GM12878 (cell line): ENCODE results near the gene NUDT14. TPM values are rescaled to one million over a fixed set of nuclear protein-coding genes. Genes with fewer than 3 reads are reported as not detected.

ENCODE experiments used
- ATAC-seq: fragments of 200-7000 bp; cut with Tn5 transposase; 3 replicates; pipeline ENCODE4 v1.9.1; 2020; ENCODE audit warnings: mild to moderate bottlenecking, moderate library complexity
- BruUV-seq: library from RNA; stranded (reverse); fragments of 400-500 nt; replicated peaks from 2 replicates; lab custom pipeline; 2021; lab: Mats Ljungman, UMichigan
- CTCF ChIA-PET: fragments of 300-600 bp; sonication (Branson Sonifier 250); formaldehyde crosslinking; extraction: SDS; loops from one replicate; lab custom pipeline; 2021; ENCODE audit warnings: inconsistent platforms; lab: Yijun Ruan, JAX
- POLR2A ChIA-PET: fragments of 350-600 bp; formaldehyde crosslinking; extraction: SDS; loops from one replicate; lab custom pipeline; 2021; ENCODE audit warnings: inconsistent platforms; lab: Charles Lee
- RAD21 ChIA-PET: fragments of 300-600 bp; sonication (Branson Sonifier 250); formaldehyde crosslinking; loops from one replicate; lab custom pipeline; 2023; ENCODE audit warnings: antibody characterized with exemption; ENCODE audit not compliant: unreplicated experiment; lab: Charles Lee
- SMC1A ChIA-PET: fragments of 300-600 bp; sonication (Branson Sonifier 250); formaldehyde crosslinking; loops from one replicate; lab custom pipeline; 2023; ENCODE audit not compliant: unreplicated experiment, uncharacterized antibody; lab: Charles Lee
- DNase-seq: peaks from one replicate; pipeline ENCODE4 v3.0.0-alpha.2; 2011; ENCODE audit warnings: low read depth, low spot score
- FAIRE-seq: peaks from 3 replicates; lab custom pipeline; 2011; peaks lifted over from hg19 to GRCh38; lab: Jason Lieb, UNC
- H2AFZ ChIP-seq: 2 replicates; pipeline ENCODE4 v1.6.0; 2011; ENCODE audit warnings: low read depth, low read length, control low read depth; ENCODE audit not compliant: control insufficient read depth
- H3K27ac ChIP-seq: 2 replicates; pipeline ENCODE4 v1.5.1; 2011; ENCODE audit warnings: control low read depth; ENCODE audit not compliant: control insufficient read depth, insufficient read depth
- H3K27me3 ChIP-seq, 2 experiments: replicated peaks in 1 of 2; 2 replicates each; pipeline versions ENCODE4 v1.6.0 to v1.6.1; 2011; ENCODE audit warnings: low read length in 1 of 2; ENCODE audit not compliant: control insufficient read depth in 2 of 2, insufficient read depth in 2 of 2
- H3K36me3 ChIP-seq, 2 experiments: 2 replicates each; pipeline ENCODE4 v1.5.1; 2011; ENCODE audit warnings: low read length in 1 of 2; ENCODE audit not compliant: control insufficient read depth in 2 of 2, insufficient read depth in 2 of 2
- H3K4me1 ChIP-seq: 2 replicates; pipeline ENCODE4 v1.6.1; 2011; ENCODE audit warnings: mild to moderate bottlenecking, low read length, moderate library complexity, mixed read lengths; ENCODE audit not compliant: control insufficient read depth, insufficient read depth
- H3K4me2 ChIP-seq: 2 replicates; pipeline ENCODE4 v1.6.0; 2011; ENCODE audit warnings: control low read depth; ENCODE audit not compliant: control insufficient read depth, insufficient read depth
- H3K4me3 ChIP-seq: fragments of 200-600 bp; sonication (generic); 2 replicates; pipeline ENCODE4 v1.5.1; 2016
- H3K79me2 ChIP-seq: 2 replicates; pipeline ENCODE4 v1.6.0; 2011; ENCODE audit warnings: low read length; ENCODE audit not compliant: control insufficient read depth, insufficient read depth
- H3K9ac ChIP-seq: 2 replicates; pipeline ENCODE4 v1.8.0; 2011; ENCODE audit warnings: low read length, control low read depth, mixed read lengths; ENCODE audit not compliant: control insufficient read depth, insufficient read depth
- H3K9me3 ChIP-seq: replicated peaks from 3 replicates; pipeline ENCODE4 v1.5.1; 2011; ENCODE audit warnings: mild to moderate bottlenecking, low read length; ENCODE audit not compliant: control insufficient read depth, insufficient read depth
- H4K20me1 ChIP-seq: 2 replicates; pipeline ENCODE4 v1.6.0; 2011; ENCODE audit not compliant: control insufficient read depth, insufficient read depth
- BHLHE40 ChIP-seq, 2 experiments: fragments of 450-650 bp in 1 of 2; IDR thresholded peaks; 2 replicates each; pipeline ENCODE4 v1.6.1; 2011 to 2017; ENCODE audit warnings: low read depth in 2 of 2, borderline replicate concordance in 1 of 2, improper control_type of control experiment in 1 of 2, low read length in 1 of 2, mild to moderate bottlenecking in 1 of 2
- CBFB ChIP-seq: IDR thresholded peaks from 2 replicates; pipeline ENCODE4 v1.6.1; 2016; ENCODE audit warnings: antibody characterized with exemption, low read depth
- CHD2 ChIP-seq: IDR thresholded peaks from 2 replicates; pipeline ENCODE4 v1.6.1; 2011; ENCODE audit warnings: low read depth, low read length, improper control_type of control experiment, borderline replicate concordance
- CTCF ChIP-seq, 3 experiments: IDR thresholded peaks in 2 of 3; conservative IDR thresholded peaks in 1 of 3; 2 replicates each; pipeline ENCODE4 v1.5.1; 2011; ENCODE audit warnings: low read depth in 3 of 3, low read length in 3 of 3, mild to moderate bottlenecking in 3 of 3, control low read depth in 2 of 3, moderate library complexity in 2 of 3, inconsistent platforms in 1 of 3, mixed read lengths in 1 of 3; ENCODE audit not compliant: control insufficient read depth in 2 of 3, insufficient read depth in 1 of 3; ENCODE audit errors: extremely low read depth in 1 of 3
- DPF2 ChIP-seq: fragments of 450-650 bp; IDR thresholded peaks from 2 replicates; pipeline ENCODE4 v1.6.1; 2017; ENCODE audit warnings: mild to moderate bottlenecking
- FOXK2 ChIP-seq: fragments of 450-650 bp; IDR thresholded peaks from 2 replicates; pipeline ENCODE4 v1.6.1; 2017; ENCODE audit warnings: mild to moderate bottlenecking, moderate library complexity
- HDAC2 ChIP-seq: fragments of 200-600 bp; sonication (generic); IDR thresholded peaks from 2 replicates; pipeline ENCODE4 v1.6.1; 2017
- NBN ChIP-seq: fragments of 450-650 bp; IDR thresholded peaks from 2 replicates; pipeline ENCODE4 v1.6.1; 2016
- RBBP5 ChIP-seq: fragments of 200-600 bp; sonication (generic); conservative IDR thresholded peaks from 2 replicates; pipeline ENCODE4 v1.6.1; 2016
- SIX5 ChIP-seq: IDR thresholded peaks from 2 replicates; pipeline ENCODE4 v1.6.1; 2011; ENCODE audit warnings: mild to moderate bottlenecking, low read depth, low read length, moderate library complexity; ENCODE audit not compliant: severe bottlenecking
- SMARCA5 ChIP-seq: fragments of 450-650 bp; IDR thresholded peaks from 2 replicates; pipeline ENCODE4 v1.6.1; 2017; ENCODE audit warnings: mild to moderate bottlenecking
- SUZ12 ChIP-seq: fragments of 200-600 bp; sonication (generic); IDR thresholded peaks from one replicate; pipeline ENCODE4 v1.6.1; 2018; ENCODE audit warnings: antibody characterized with exemption, mild to moderate bottlenecking; ENCODE audit not compliant: unreplicated experiment
- ZNF384 ChIP-seq: IDR thresholded peaks from 2 replicates; pipeline ENCODE4 v1.6.1; 2012; ENCODE audit warnings: low read depth, mild to moderate bottlenecking, low read length, improper control_type of control experiment, borderline replicate concordance
- WGBS: methylation state at CpG from one replicate; pipeline ENCODE4 v1.1.6; 2016; ENCODE audit warnings: low lambda C conversion rate; ENCODE audit not compliant: insufficient replicate concordance, insufficient coverage; ENCODE audit errors: missing lambda C conversion rate; 5-methylcytosine and 5-hydroxymethylcytosine counted together
- in situ Hi-C: fragments of 300-500 bp; cut with MboI; formaldehyde crosslinking; loops from 9 replicates; pipeline ENCODE4 v1.14.3; 2018; ENCODE audit warnings: mixed read lengths
- intact Hi-C: fragments of 100-400 bp; cut with micrococcal nuclease; formaldehyde crosslinking; loops from one replicate; pipeline ENCODE4 v1.14.2; 2022; ENCODE audit not compliant: unreplicated experiment
- polyA plus RNA-seq, 11 experiments: library from polyadenylated mRNA; depleted of rRNA in 4 of 11; unstranded in 6 of 11; stranded (reverse) in 5 of 11; fragments of >200 nt; fragmentation: Nextera tagmentation in 4 of 11; fragmentation: Illumina TruSeq in 1 of 11; extraction: Ambion mirVana in 4 of 11; extraction: Trizol in 1 of 11; gene quantifications; 1 replicate in 1 of 11; 2 replicates in 10 of 11; pipeline versions ENCODE4 v1.2.1 to v1.2.3, GENCODE V29; 2011 to 2016; ENCODE audit warnings: inconsistent platforms in 2 of 11, missing spikeins in 2 of 11, low read depth in 1 of 11
- total RNA-seq, 4 experiments: library from RNA; depleted of rRNA in 3 of 4; stranded (reverse); fragments of >200 nt in 3 of 4; fragmentation: Illumina TruSeq in 1 of 4; extraction: Trizol in 1 of 4; gene quantifications; 2 replicates each; pipeline versions ENCODE4 v1.2.1 to v1.2.3, GENCODE V29; 2013 to 2021
- TF ChIP-seq, protein P1 (sequence below): IDR thresholded peaks from 2 replicates; pipeline ENCODE4 v1.6.1; 2011; ENCODE audit warnings: mild to moderate bottlenecking, low read depth, low read length, moderate library complexity; ENCODE audit not compliant: insufficient replicate concordance

Gene NUDT14
- total and polyA plus RNA-seq, 10 of the 15 experiments (the other 5 are each of a cell fraction or from before 2014, with no cell fraction given): 0.62 to 6.8 (median 4.3) TPM; not detected in 1

GRCh38 chr14:105178868-105179140 lies 2.3 kb downstream of the NUDT14 start:
- ChIA-PET SMC1A (no interaction called here), CTCF (no interaction called here), RAD21 (no interaction called here), POLR2A (interaction anchor here (0.6 kb wide), 1 partner anchor 126 kb away, joined by 6 read pairs; no protein-coding TSS in a partner anchor)
- 77% methylated on average over 9 of the region's 11 CpGs for WGBS
- no peak overlapping the region for H2AFZ ChIP-seq
- H3K79me2 ChIP-seq: no peaks in the 10 kb centered on the region
- no peak overlapping the region for H3K4me2 ChIP-seq
- H3K9ac ChIP-seq: no peak overlapping the region
- in situ Hi-C loops: no loop called here
- no peak overlapping the region for H3K27ac ChIP-seq
- DNase-seq (no peak), ATAC-seq (no peak), FAIRE-seq (no peak)
- no peaks in the 10 kb centered on the region for H4K20me1 ChIP-seq
- TF ChIP-seq SUZ12 (no peak), NBN (no peak), BHLHE40 (IDR thresholded peaks at IDR 0.05; ENCODE audit: borderline replicate concordance in 1 of 2, low read depth in 2 of 2, low read length in 1 of 2) (no peak), RBBP5 (no peak), CBFB (no peak), CHD2 (no peak), FOXK2 (no peak), DPF2 (no peak), CTCF (IDR thresholded peaks at IDR 0.05 in 2 of 3, conservative IDR thresholded peaks at IDR 0.05 in 1 of 3; ENCODE audit: control insufficient read depth in 2 of 3, extremely low read depth in 1 of 3, insufficient read depth in 1 of 3, low read depth in 3 of 3, low read length in 3 of 3) (no peak), SMARCA5 (no peak), ZNF384 (no peak), HDAC2 (no peak), SIX5 (no peak)
- TF ChIP-seq, protein P1, sequence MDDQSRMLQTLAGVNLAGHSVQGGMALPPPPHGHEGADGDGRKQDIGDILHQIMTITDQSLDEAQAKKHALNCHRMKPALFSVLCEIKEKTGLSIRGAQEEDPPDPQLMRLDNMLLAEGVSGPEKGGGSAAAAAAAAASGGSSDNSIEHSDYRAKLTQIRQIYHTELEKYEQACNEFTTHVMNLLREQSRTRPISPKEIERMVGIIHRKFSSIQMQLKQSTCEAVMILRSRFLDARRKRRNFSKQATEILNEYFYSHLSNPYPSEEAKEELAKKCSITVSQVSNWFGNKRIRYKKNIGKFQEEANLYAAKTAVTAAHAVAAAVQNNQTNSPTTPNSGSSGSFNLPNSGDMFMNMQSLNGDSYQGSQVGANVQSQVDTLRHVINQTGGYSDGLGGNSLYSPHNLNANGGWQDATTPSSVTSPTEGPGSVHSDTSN: no peak
- H3K4me3 ChIP-seq: no peak overlapping the region
- intact Hi-C loops: no loop called here
- peaks cover 8% of the 10 kb centered on the region for H3K4me1 ChIP-seq
- H3K27me3 ChIP-seq: peaks cover 0 to 2% of the 10 kb centered on the region in 2 experiments; a peak in 1 of 4 replicates
- no peaks in the 10 kb centered on the region for H3K36me3 ChIP-seq
- BruUV-seq: no TSS peak
- H3K9me3 ChIP-seq: no peaks in the 10 kb centered on the region
